ENCODE data around the gene EPHB4. TPM values are rescaled to one million over a fixed set of nuclear protein-coding genes. Genes with fewer than 3 reads are reported as not detected.

The EPHB4 gene
- total and polyA plus RNA-seq, 2 donors (not counting 3 experiments of a cell fraction or from before 2014, with no cell fraction given), result 193 to 274 TPM

- Histone ChIP-seq H3K4me2 (ENCODE audit: insufficient read depth, low read length) (peak overlapping the region; percentile 34), H3K4me3 (replicated peaks in 1 of 3; ENCODE audit: insufficient read depth in 1 of 3, low read depth in 1 of 3, low read length in 3 of 3) (no peak overlapping the region), H3K9me3 (replicated peaks; ENCODE audit: control insufficient read depth, insufficient read depth, low read length) (no peaks in the 10 kb centered on the region), H3K9ac (replicated peaks; ENCODE audit: extremely low read depth, insufficient read depth, low read length) (peak overlapping the region; percentile 56), H3K27me3 (ENCODE audit: control insufficient read depth in 2 of 2, insufficient read depth in 2 of 2, low read length in 2 of 2) (no peaks in the 10 kb centered on the region), H3K4me1 (ENCODE audit: control insufficient read depth, extremely low read depth, insufficient read depth, low read length) (peaks cover 16% of the 10 kb centered on the region), H3K79me2 (ENCODE audit: control insufficient read depth, insufficient read depth, low read length) (no peaks in the 10 kb centered on the region), H2AFZ (ENCODE audit: low read depth, low read length) (peak overlapping the region; percentile 43), H3K27ac (ENCODE audit: insufficient read depth, low read depth, low read length) (peak overlapping the region; percentile 89), H3K9me1 (replicated peaks; ENCODE audit: control insufficient read depth, extremely low read depth, insufficient read depth, low read length) (no peaks in the 10 kb centered on the region), H4K20me1 (replicated peaks; ENCODE audit: control insufficient read depth, extremely low read depth, insufficient read depth, low read length) (no peaks in the 10 kb centered on the region), H3K36me3 (ENCODE audit: control insufficient read depth in 2 of 2, extremely low read depth in 1 of 2, insufficient read depth in 2 of 2, low read length in 2 of 2) (no peaks in the 10 kb centered on the region)
- dilution Hi-C loops (cut with MboI; ENCODE audit: extremely low pct_ligation_motif_present, low sequenced_read_pairs), result loop anchor here (25.0 kb wide), 1 partner anchor 124 kb away; the partner anchor contains the start of genes EPO and POP7
- ChIA-PET POLR2A (interaction anchor here (0.6 to 1.6 kb wide), 7 partner anchors 7 to 33 kb away, joined by 3 to 10 read pairs (median 4); partner anchors contain the start of genes EPHB4 and SLC12A9), CTCF (interaction anchor here (0.5 to 2.9 kb wide), 8 partner anchors 8 to 130 kb away, joined by 3 to 37 read pairs (median 8); partner anchors contain the start of genes EPHB4, POP7, SLC12A9 and SRRT)
- BruUV-seq (replicated peaks), result no TSS peak
- TF ChIP-seq MAX (IDR thresholded peaks at IDR 0.05; ENCODE audit: insufficient read depth, insufficient read length), result no peak
- peak; percentile 68 for TF ChIP-seq POLR2AphosphoS5 (IDR thresholded peaks at IDR 0.05; ENCODE audit: insufficient read depth, low read depth, low read length)
- TF ChIP-seq, protein P1, sequence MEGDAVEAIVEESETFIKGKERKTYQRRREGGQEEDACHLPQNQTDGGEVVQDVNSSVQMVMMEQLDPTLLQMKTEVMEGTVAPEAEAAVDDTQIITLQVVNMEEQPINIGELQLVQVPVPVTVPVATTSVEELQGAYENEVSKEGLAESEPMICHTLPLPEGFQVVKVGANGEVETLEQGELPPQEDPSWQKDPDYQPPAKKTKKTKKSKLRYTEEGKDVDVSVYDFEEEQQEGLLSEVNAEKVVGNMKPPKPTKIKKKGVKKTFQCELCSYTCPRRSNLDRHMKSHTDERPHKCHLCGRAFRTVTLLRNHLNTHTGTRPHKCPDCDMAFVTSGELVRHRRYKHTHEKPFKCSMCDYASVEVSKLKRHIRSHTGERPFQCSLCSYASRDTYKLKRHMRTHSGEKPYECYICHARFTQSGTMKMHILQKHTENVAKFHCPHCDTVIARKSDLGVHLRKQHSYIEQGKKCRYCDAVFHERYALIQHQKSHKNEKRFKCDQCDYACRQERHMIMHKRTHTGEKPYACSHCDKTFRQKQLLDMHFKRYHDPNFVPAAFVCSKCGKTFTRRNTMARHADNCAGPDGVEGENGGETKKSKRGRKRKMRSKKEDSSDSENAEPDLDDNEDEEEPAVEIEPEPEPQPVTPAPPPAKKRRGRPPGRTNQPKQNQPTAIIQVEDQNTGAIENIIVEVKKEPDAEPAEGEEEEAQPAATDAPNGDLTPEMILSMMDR (IDR thresholded peaks at IDR 0.05; ENCODE audit: extremely low read depth in 1 of 2, insufficient read depth in 1 of 2, low read depth in 1 of 2, low read length in 2 of 2), result peak in 1 of 2 donors; percentile 5
- TF ChIP-seq JUN (IDR thresholded peaks at IDR 0.05; ENCODE audit: borderline replicate concordance, insufficient read depth, insufficient read length, low read depth), result no peak
- no peak for TF ChIP-seq FOS (IDR thresholded peaks at IDR 0.05; ENCODE audit: borderline replicate concordance, insufficient read depth, low read length)
- peak; percentile 89 for TF ChIP-seq POLR2A (IDR thresholded peaks at IDR 0.05; ENCODE audit: low read depth, low read length)
- TF ChIP-seq MYC (IDR thresholded peaks at IDR 0.05; ENCODE audit: low read depth, low read length), result no peak
- FAIRE-seq, result peak; percentile 73
- peak; percentile 87 for DNase-seq (ENCODE audit: low read depth, low spot score)
- intact Hi-C loops (cut with micrococcal nuclease), result loop anchor here (1.0 kb wide), 1 partner anchor 8 kb away; no protein-coding TSS in a partner anchor
These were observed 8.8 kb upstream of the EPHB4 start for GRCh38 chr7:100835903-100836811.

All from endothelial cell of umbilical vein (primary cell).